ENCODE measurements around the gene MYOG. TPM values are rescaled to one million over a fixed set of nuclear protein-coding genes. Genes with fewer than 3 reads are reported as not detected.

Gene MYOG
- total and polyA plus RNA-seq, 2 experiments from 2014 or later: not detected

GRCh38 chr1:203088441-203088840 is 2.6 kb upstream of the MYOG start (continued):
- TF ChIP-seq ETS1 (IDR thresholded peaks at IDR 0.05): no peak
- no peak for TF ChIP-seq STAT1 (IDR thresholded peaks at IDR 0.05; ENCODE audit: unreplicated experiment)
- TF ChIP-seq REST (IDR thresholded peaks at IDR 0.05; ENCODE audit: unreplicated experiment): no peak
- TF ChIP-seq NANOG (IDR thresholded peaks at IDR 0.05; ENCODE audit: borderline replicate concordance): no peak
- TF ChIP-seq CREB1 (CRISPR knock-in tag; IDR thresholded peaks at IDR 0.05; ENCODE audit: low read depth): no peak
- TF ChIP-seq CTCF (conservative IDR thresholded peaks at IDR 0.05; ENCODE audit: low read depth in 2 of 2): no peak
- no peak for TF ChIP-seq EZH2 (IDR thresholded peaks at IDR 0.05; ENCODE audit: low read depth, unreplicated experiment)
- TF ChIP-seq POLR2AphosphoS5 (IDR thresholded peaks at IDR 0.05; ENCODE audit: low read depth): no peak
- no peak for TF ChIP-seq ZNF114 (CRISPR knock-in tag; IDR thresholded peaks at IDR 0.05)
- TF ChIP-seq ZNF331 (CRISPR knock-in tag; IDR thresholded peaks at IDR 0.05; ENCODE audit: low read depth): no peak
- TF ChIP-seq EZH2phosphoT487 (IDR thresholded peaks at IDR 0.05; ENCODE audit: unreplicated experiment): no peak

GRCh38 chr1:203086992-203087763 is 1.4 kb upstream of the MYOG start:
- H3K9me2 ChIP-seq (ENCODE audit: insufficient read depth): peaks cover 3% of the 10 kb centered on the region; the same call in 1 of the 2 replicates
- H3K27me3 ChIP-seq (ENCODE audit: insufficient read depth): no peaks in the 10 kb centered on the region
- no peak overlapping the region for H3K4me3 ChIP-seq
- ATAC-seq (no peak), DNase-seq (ENCODE audit: low spot score) (no peak)
- no peaks in the 10 kb centered on the region for H3K9me3 Mint-ChIP-seq
- no peaks in the 10 kb centered on the region for H3K36me3 ChIP-seq (ENCODE audit: insufficient read depth)
- H3K36me3 Mint-ChIP-seq (ENCODE audit: low read depth): no peaks in the 10 kb centered on the region; the same call in 2 of the 3 replicates
- H3F3A ChIP-seq (replicated peaks; ENCODE audit: low read depth): no peaks in the 10 kb centered on the region
- H3K4me3 Mint-ChIP-seq: no peak overlapping the region
- no peak overlapping the region; the same call in 1 of the 2 replicates for H3K27ac Mint-ChIP-seq
- peaks cover 34% of the 10 kb centered on the region for H3K4me1 Mint-ChIP-seq
- peaks cover 12% of the 10 kb centered on the region for H3K27me3 Mint-ChIP-seq (ENCODE audit: insufficient read depth, low read depth, poor library complexity)
- peaks cover 6% of the 10 kb centered on the region for H3K4me1 ChIP-seq (ENCODE audit: insufficient read depth)
- no peaks in the 10 kb centered on the region for H4K20me1 ChIP-seq (replicated peaks; ENCODE audit: insufficient read depth)
- no peak overlapping the region for H2AFZ ChIP-seq
- H3K4me2 ChIP-seq: no peak overlapping the region
- no peak overlapping the region for H3K27ac ChIP-seq (ENCODE audit: low read depth)
- H3K79me2 ChIP-seq (replicated peaks; ENCODE audit: insufficient read depth): no peaks in the 10 kb centered on the region
- TF ChIP-seq ETS1 (IDR thresholded peaks at IDR 0.05): no peak
- no peak for TF ChIP-seq ZNF331 (CRISPR knock-in tag; IDR thresholded peaks at IDR 0.05; ENCODE audit: low read depth)
- TF ChIP-seq POLR2AphosphoS5 (IDR thresholded peaks at IDR 0.05; ENCODE audit: low read depth): no peak
- TF ChIP-seq CREB1 (CRISPR knock-in tag; IDR thresholded peaks at IDR 0.05; ENCODE audit: low read depth): no peak
- no peak for TF ChIP-seq EZH2phosphoT487 (IDR thresholded peaks at IDR 0.05; ENCODE audit: unreplicated experiment)
- TF ChIP-seq STAT1 (IDR thresholded peaks at IDR 0.05; ENCODE audit: unreplicated experiment): no peak
- TF ChIP-seq REST (IDR thresholded peaks at IDR 0.05; ENCODE audit: unreplicated experiment): no peak
- no peak for TF ChIP-seq JUNB (IDR thresholded peaks at IDR 0.05; ENCODE audit: unreplicated experiment)
